K562 (cell line): ENCODE results near the gene CLEC4C. TPM values are rescaled to one million over a fixed set of nuclear protein-coding genes. Genes with fewer than 3 reads are reported as not detected.

ENCODE experiments used
- EP400 ChIP-seq: fragments of 450-650 bp; IDR thresholded peaks from 2 replicates; pipeline ENCODE4 v1.6.1; 2017; ENCODE audit warnings: antibody characterized with exemption, mild to moderate bottlenecking, moderate library complexity
- JUNB ChIP-seq: fragments of 450-650 bp; formaldehyde crosslinking; conservative IDR thresholded peaks from 2 replicates; pipeline ENCODE4 v1.4.0; 2020; ENCODE audit warnings: mild to moderate bottlenecking
- KAT7 ChIP-seq: sonication (generic); formaldehyde crosslinking; IDR thresholded peaks from 2 replicates; pipeline ENCODE4 v1.8.0; 2022; ENCODE audit warnings: missing genetic modification reagents, mild to moderate bottlenecking, borderline replicate concordance
- OTX1 ChIP-seq: fragments of 450-650 bp; formaldehyde crosslinking; IDR thresholded peaks from 2 replicates; pipeline ENCODE4 v1.4.0; 2022; ENCODE audit warnings: mild to moderate bottlenecking
- RBM22 ChIP-seq: fragments of 200-400 bp; formaldehyde crosslinking; IDR thresholded peaks from 2 replicates; pipeline ENCODE4 v1.6.1; 2018; ENCODE audit warnings: low read length, low read depth; ENCODE audit not compliant: poor library complexity, severe bottlenecking
- SLC30A9 ChIP-seq: fragments of 250-450 bp; sonication (Bioruptor Pico); IDR thresholded peaks from 2 replicates; pipeline ENCODE4 v1.8.0; 2022; ENCODE audit warnings: mild to moderate bottlenecking, moderate library complexity
- SPI1 ChIP-seq: IDR thresholded peaks from 2 replicates; pipeline ENCODE4 v1.6.1; 2011; ENCODE audit warnings: low read depth, low read length, control low read depth, borderline replicate concordance
- TEAD4 ChIP-seq, 2 experiments: sonication (generic) in 1 of 2; formaldehyde crosslinking in 1 of 2; IDR thresholded peaks; 2 replicates each; pipeline versions ENCODE4 v1.6.1 to v1.8.0; 2012 to 2022; ENCODE audit warnings: borderline replicate concordance in 1 of 2, inconsistent platforms in 1 of 2, low read length in 1 of 2, mild to moderate bottlenecking in 1 of 2, missing genetic modification reagents in 1 of 2
- ZC3H4 ChIP-seq: sonication (generic); formaldehyde crosslinking; IDR thresholded peaks from 2 replicates; pipeline ENCODE4 v1.9.0; 2021; ENCODE audit warnings: missing genetic modification reagents, borderline replicate concordance
- ZNF717 ChIP-seq: fragments of 250-450 bp; sonication (Bioruptor Pico); IDR thresholded peaks from 2 replicates; pipeline ENCODE4 v1.5.0; 2021
- polyA plus RNA-seq, 8 experiments: library from polyadenylated mRNA; depleted of rRNA in 4 of 8; stranded (reverse) in 5 of 8; unstranded in 3 of 8; fragments of >200 nt; fragmentation: Nextera tagmentation in 2 of 8; fragmentation: Illumina TruSeq in 1 of 8; extraction: Ambion mirVana in 2 of 8; extraction: Trizol in 1 of 8; gene quantifications; 2 replicates each; pipeline versions ENCODE4 v1.2.1 to v1.2.3, GENCODE V29; 2011 to 2014; ENCODE audit warnings: inconsistent platforms in 1 of 8, missing spikeins in 1 of 8
- total RNA-seq, 7 experiments: library from RNA; depleted of rRNA in 6 of 7; stranded (reverse); fragments of >200 nt in 6 of 7; fragmentation: Illumina TruSeq in 2 of 7; extraction: Trizol in 2 of 7; gene quantifications; 2 replicates each; pipeline versions ENCODE4 v1.2.1 to v1.2.3, GENCODE V29; 2011 to 2021; ENCODE audit warnings: low replicate concordance in 1 of 7
- TF ChIP-seq, protein P1 (sequence below), 2 experiments: fragments of 450-650 bp; IDR thresholded peaks; 2 replicates each; pipeline ENCODE4 v1.6.1; 2016; ENCODE audit warnings: mild to moderate bottlenecking in 2 of 2, borderline replicate concordance in 1 of 2, low read depth in 1 of 2, moderate library complexity in 1 of 2
- TF ChIP-seq, protein P2 (sequence below): sonication (generic); formaldehyde crosslinking; IDR thresholded peaks from 2 replicates; pipeline ENCODE4 v1.8.0; 2023; ENCODE audit warnings: mild to moderate bottlenecking, missing genetic modification reagents

CLEC4C gene
- total and polyA plus RNA-seq, 9 of the 15 experiments (the other 6 are each of a cell fraction or from before 2014, with no cell fraction given) = not detected

DNA sequence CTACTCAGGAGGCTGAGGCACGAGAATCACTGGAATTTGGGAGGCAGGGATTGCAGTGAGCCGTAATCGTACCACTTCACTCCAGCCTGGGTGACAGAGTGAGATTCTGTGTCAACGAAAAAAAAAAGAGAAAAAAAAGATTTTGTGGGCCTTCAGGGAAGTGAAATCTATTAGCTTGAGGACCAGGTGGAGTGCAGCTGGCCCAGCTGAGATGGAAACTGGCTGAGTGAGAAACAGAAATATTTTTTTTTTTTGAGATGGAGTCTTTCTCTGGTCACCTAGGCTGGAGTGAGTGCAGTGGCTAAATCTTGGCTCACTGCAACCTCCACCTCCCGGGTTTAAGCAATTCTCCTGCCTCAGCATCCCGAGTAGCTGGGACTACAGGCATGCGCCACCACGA, 2.3 kb upstream of the CLEC4C start (continued):
- TF ChIP-seq, protein P1, sequence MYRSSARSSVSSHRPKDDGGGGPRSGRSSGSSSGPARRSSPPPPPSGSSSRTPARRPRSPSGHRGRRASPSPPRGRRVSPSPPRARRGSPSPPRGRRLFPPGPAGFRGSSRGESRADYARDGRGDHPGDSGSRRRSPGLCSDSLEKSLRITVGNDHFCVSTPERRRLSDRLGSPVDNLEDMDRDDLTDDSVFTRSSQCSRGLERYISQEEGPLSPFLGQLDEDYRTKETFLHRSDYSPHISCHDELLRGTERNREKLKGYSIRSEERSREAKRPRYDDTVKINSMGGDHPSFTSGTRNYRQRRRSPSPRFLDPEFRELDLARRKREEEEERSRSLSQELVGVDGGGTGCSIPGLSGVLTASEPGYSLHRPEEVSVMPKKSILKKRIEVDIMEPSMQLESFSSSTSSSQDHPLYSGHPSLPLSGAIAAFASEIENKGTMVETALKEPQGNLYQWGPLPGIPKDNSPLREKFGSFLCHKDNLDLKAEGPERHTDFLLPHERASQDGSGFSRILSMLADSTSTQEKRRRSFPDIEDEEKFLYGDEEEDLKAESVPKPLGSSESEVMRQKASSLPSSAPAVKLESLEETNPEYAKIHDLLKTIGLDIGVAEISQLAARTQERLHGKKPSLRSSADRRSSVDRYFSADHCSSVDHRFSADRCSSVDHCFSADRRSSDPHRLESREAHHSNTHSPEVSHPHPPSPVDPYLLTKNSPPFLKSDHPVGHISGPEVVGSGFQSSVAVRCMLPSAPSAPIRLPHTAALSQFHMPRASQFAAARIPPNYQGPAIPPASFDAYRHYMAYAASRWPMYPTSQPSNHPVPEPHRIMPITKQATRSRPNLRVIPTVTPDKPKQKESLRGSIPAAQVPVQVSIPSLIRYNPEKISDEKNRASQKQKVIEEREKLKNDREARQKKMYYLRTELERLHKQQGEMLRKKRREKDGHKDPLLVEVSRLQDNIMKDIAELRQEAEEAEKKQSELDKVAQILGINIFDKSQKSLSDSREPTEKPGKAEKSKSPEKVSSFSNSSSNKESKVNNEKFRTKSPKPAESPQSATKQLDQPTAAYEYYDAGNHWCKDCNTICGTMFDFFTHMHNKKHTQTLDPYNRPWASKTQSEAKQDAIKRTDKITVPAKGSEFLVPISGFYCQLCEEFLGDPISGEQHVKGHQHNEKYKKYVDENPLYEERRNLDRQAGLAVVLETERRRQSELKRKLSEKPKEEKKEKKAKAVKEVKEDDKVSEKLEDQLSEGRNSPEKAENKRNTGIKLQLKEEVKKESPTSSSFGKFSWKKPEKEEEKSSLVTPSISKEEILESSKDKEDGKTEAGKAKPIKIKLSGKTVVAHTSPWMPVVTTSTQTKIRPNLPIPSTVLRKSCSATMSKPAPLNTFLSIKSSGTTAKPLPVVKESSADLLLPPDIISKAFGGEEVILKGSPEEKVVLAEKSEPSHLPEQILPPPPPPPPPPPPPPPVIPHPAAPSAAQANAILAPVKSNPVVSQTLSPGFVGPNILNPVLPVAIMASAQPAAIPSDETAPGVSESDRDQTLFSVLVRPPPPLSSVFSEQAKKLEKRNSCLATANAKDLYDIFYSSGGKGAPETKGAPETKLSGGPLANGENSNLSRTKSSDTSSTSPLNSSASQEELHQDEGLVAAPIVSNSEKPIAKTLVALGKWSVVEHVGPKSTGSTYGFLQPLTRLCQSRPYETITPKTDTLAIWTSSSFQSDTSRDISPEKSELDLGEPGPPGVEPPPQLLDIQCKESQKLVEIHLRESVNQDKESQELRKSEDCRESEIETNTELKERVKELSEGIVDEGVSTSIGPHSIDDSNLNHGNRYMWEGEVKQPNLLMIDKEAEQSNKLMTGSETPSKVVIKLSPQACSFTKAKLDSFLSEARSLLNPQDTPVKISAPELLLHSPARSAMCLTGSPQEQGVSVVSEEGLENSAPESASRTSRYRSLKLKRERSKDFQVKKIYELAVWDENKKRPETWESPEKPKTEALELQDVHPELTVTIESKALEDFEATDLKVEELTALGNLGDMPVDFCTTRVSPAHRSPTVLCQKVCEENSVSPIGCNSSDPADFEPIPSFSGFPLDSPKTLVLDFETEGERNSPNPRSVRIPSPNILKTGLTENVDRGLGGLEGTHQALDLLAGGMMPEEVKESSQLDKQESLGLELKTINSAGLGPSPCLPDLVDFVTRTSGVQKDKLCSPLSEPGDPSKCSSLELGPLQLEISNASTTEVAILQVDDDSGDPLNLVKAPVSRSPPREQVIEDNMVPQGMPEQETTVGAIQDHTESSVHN (IDR thresholded peaks at IDR 0.05; ENCODE audit: borderline replicate concordance in 1 of 2, low read depth in 1 of 2) = no peak
- TF ChIP-seq EP400 (no peak), JUNB (CRISPR knock-in tag) (no peak), RBM22 (no peak), OTX1 (CRISPR knock-in tag) (no peak), SLC30A9 (CRISPR knock-in tag) (no peak), SPI1 (no peak), ZC3H4 (CRISPR knock-in tag) (no peak), ZNF717 (no peak), TEAD4 (IDR thresholded peaks at IDR 0.05; ENCODE audit: low read length) (no peak), TEAD4 (CRISPR knock-in tag; IDR thresholded peaks at IDR 0.05; ENCODE audit: borderline replicate concordance) (no peak), KAT7 (CRISPR knock-in tag) (no peak)
- TF ChIP-seq, protein P2, sequence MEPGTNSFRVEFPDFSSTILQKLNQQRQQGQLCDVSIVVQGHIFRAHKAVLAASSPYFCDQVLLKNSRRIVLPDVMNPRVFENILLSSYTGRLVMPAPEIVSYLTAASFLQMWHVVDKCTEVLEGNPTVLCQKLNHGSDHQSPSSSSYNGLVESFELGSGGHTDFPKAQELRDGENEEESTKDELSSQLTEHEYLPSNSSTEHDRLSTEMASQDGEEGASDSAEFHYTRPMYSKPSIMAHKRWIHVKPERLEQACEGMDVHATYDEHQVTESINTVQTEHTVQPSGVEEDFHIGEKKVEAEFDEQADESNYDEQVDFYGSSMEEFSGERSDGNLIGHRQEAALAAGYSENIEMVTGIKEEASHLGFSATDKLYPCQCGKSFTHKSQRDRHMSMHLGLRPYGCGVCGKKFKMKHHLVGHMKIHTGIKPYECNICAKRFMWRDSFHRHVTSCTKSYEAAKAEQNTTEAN (CRISPR knock-in tag) = no peak
